22Rv1 (cell line): ENCODE data around the gene PDE4B.

ENCODE experiments used
- CTCF ChIP-seq: fragments of 450-650 bp; IDR thresholded peaks from 2 replicates; pipeline ENCODE4 v1.5.1; 2017; ENCODE audit warnings: mild to moderate bottlenecking
- ZFX ChIP-seq: fragments of 450-650 bp; IDR thresholded peaks from 2 replicates; pipeline ENCODE4 v1.6.1; 2017; ENCODE audit warnings: antibody characterized with exemption, borderline replicate concordance

- no peak for TF ChIP-seq CTCF
- no peak for TF ChIP-seq ZFX
Measured at GRCh38 chr1:66302815-66303214, 510.1 kb downstream of the PDE4B start.
